Stomach (tissue), 4 donors: ENCODE measurements around the gene FSTL4.

Source experiments
- CTCF ChIP-seq, 7 experiments: fragments of 450-650 bp in 4 of 7; fragments of 200-600 bp in 3 of 7; sonication (generic) in 3 of 7; IDR thresholded peaks; one replicate each; pipeline ENCODE4 v1.5.1; 2016 to 2019; ENCODE audit warnings: antibody characterized with exemption in 7 of 7, control low read depth in 2 of 7, mild to moderate bottlenecking in 1 of 7
- POLR2A ChIP-seq, 4 donors: fragments of 450-650 bp; IDR thresholded peaks; one replicate each; pipeline ENCODE4 v1.6.1; 2016; ENCODE audit warnings: antibody characterized with exemption in 4 of 4, control low read depth in 2 of 4, mild to moderate bottlenecking in 1 of 4, moderate library complexity in 1 of 4
- POLR2AphosphoS5 ChIP-seq, 3 donors: sonication (generic); formaldehyde crosslinking; IDR thresholded peaks; one replicate each; pipeline ENCODE4 v1.6.1; 2016; ENCODE audit warnings: antibody characterized with exemption in 3 of 3

DNA sequence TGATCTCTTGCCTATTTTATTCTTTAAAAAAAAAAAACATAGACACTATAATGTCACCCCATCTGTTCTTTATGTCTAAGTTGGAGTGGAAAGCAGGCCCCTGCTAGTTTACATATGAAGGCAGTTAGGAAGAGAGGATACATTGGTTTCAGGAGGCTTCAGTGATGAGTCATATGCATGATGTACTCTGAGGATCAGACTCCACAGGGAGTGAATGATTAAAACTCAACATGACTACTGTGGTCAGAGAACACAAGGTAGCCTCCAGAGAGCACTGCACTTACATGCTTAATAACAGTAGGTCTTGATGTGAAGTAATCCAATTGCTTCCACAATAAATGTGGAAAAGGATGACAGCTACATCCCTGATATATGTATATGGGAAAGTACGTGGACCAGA lies 22.7 kb upstream of the FSTL4 start:
- TF ChIP-seq POLR2A (IDR thresholded peaks at IDR 0.05) (no peak), CTCF (IDR thresholded peaks at IDR 0.05) (no peak), POLR2AphosphoS5 (IDR thresholded peaks at IDR 0.05) (no peak)
